Measurements from ENCODE around the gene AOPEP.

DNA sequence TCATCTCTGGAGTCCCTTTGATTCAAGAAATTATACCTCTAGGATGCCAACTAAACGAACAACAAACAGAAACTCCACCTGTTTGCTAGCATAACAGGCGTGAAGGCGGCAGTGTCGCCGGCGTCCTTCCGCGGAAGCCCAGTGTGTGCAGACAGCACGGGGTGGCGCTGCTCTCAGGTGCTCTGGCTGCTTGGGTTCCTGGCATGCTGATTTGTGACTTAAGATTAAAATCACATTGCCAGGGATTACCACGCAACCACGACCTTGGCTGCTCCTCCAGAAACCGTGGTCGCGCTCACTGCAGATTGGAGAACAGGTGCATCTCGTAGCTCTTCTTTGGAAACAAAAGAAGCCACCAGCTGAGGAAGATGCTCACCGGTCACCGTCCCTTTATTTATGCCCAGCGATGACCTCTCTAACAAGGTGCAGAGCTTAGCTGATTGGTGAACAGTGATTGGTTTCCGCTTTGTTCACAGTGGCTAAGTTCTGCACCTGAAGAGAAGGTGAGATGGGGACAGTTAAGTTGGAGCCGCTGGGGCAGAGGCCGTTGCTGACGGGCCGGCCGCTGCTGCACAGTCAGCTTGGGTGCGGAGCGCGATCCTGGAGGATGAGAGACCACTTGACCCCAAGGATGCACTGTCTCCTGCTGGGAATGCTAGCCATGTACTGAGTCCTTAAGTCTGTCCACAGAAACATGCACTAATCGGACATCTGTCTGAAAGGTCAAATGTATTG, 358.7 kb downstream of the AOPEP start:
- TF ChIP-seq, protein P1, sequence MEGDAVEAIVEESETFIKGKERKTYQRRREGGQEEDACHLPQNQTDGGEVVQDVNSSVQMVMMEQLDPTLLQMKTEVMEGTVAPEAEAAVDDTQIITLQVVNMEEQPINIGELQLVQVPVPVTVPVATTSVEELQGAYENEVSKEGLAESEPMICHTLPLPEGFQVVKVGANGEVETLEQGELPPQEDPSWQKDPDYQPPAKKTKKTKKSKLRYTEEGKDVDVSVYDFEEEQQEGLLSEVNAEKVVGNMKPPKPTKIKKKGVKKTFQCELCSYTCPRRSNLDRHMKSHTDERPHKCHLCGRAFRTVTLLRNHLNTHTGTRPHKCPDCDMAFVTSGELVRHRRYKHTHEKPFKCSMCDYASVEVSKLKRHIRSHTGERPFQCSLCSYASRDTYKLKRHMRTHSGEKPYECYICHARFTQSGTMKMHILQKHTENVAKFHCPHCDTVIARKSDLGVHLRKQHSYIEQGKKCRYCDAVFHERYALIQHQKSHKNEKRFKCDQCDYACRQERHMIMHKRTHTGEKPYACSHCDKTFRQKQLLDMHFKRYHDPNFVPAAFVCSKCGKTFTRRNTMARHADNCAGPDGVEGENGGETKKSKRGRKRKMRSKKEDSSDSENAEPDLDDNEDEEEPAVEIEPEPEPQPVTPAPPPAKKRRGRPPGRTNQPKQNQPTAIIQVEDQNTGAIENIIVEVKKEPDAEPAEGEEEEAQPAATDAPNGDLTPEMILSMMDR (IDR thresholded peaks at IDR 0.05), result no peak
- TF ChIP-seq POLR2AphosphoS5 (IDR thresholded peaks at IDR 0.05; ENCODE audit: insufficient read depth in 1 of 2, low read depth in 1 of 2), result no peak
- no peak for TF ChIP-seq POLR2A (IDR thresholded peaks at IDR 0.05)
